Measurements from ENCODE around the gene C22orf15.

GRCh38 chr22:23753385-23753784 is 9.4 kb upstream of the C22orf15 start:
- TF ChIP-seq CTCF (IDR thresholded peaks at IDR 0.05 in 2 of 3, conservative IDR thresholded peaks at IDR 0.05 in 1 of 3; ENCODE audit: insufficient read depth in 2 of 3, low read depth in 1 of 3, low read length in 3 of 3) (no peak), EP300 (IDR thresholded peaks at IDR 0.05; ENCODE audit: low read length) (no peak), BCLAF1 (IDR thresholded peaks at IDR 0.05; ENCODE audit: borderline replicate concordance in 1 of 2, control insufficient read depth in 1 of 2, low read depth in 2 of 2, low read length in 1 of 2) (no peak), ZNF449 (CRISPR knock-in tag; IDR thresholded peaks at IDR 0.05) (no peak), ZNF232 (CRISPR knock-in tag; IDR thresholded peaks at IDR 0.05) (no peak), NFYB (IDR thresholded peaks at IDR 0.05; ENCODE audit: extremely low read depth, insufficient read length) (no peak), POLR2A (conservative IDR thresholded peaks at IDR 0.05) (no peak), RBFOX2 (IDR thresholded peaks at IDR 0.05; ENCODE audit: low read depth, low read length) (no peak), RBM25 (IDR thresholded peaks at IDR 0.05; ENCODE audit: low read depth, low read length, severe bottlenecking) (no peak), RFX5 (IDR thresholded peaks at IDR 0.05; ENCODE audit: low read depth, low read length) (no peak), GTF2F1 (IDR thresholded peaks at IDR 0.05; ENCODE audit: low read depth, low read length) (no peak), SPI1 (IDR thresholded peaks at IDR 0.05; ENCODE audit: borderline replicate concordance, low read depth, low read length) (no peak)
